VCaP (cell line): Measurements from ENCODE around the gene CDK6.

Source experiments
- H3K27ac ChIP-seq: fragments of 450-650 bp; 2 replicates; pipeline ENCODE4 v1.5.1; 2017
- CTCF ChIP-seq: fragments of 450-650 bp; conservative IDR thresholded peaks from 2 replicates; pipeline ENCODE4 v1.5.1; 2017; ENCODE audit warnings: mild to moderate bottlenecking, moderate library complexity

The CDK6 gene

GRCh38 chr7:92824901-92825480 is 11.4 kb downstream of the CDK6 start:
- H3K27ac ChIP-seq = no peak overlapping the region
- TF ChIP-seq CTCF = no peak

DNA sequence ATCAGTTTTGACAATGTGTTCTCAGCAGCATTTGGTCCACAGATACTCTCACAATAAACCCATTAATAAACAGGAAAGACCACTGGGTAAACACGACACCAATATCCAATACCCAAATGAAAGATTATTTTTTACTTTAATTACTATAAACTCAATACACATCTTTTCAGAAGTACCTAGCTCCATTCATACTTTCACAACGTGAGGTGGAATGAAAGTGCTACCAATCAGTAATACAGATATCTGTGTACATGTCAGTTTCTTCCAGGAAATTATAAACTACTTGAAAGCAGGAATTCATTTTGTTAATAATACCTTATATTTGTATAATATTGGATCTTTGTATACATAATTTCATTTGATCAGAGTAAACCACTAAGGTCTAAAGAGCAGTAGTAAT is 11.9 kb downstream of the CDK6 start:
- no peak overlapping the region for H3K27ac ChIP-seq
- no peak for TF ChIP-seq CTCF

- H3K27ac ChIP-seq = no peak overlapping the region
- TF ChIP-seq CTCF = no peak
These were observed 13.3 kb downstream of the CDK6 start for GRCh38 chr7:92823042-92823441.

GRCh38 chr7:92820191-92820590 is 16.2 kb downstream of the CDK6 start:
- no peak overlapping the region for H3K27ac ChIP-seq
- TF ChIP-seq CTCF = no peak

- TF ChIP-seq CTCF = no peak
- no peak overlapping the region for H3K27ac ChIP-seq
These were observed 19.0 kb downstream of the CDK6 start for GRCh38 chr7:92817398-92817797.

- no peak overlapping the region for H3K27ac ChIP-seq
- no peak for TF ChIP-seq CTCF
These were observed 21.0 kb downstream of the CDK6 start for GRCh38 chr7:92815412-92815811.

DNA sequence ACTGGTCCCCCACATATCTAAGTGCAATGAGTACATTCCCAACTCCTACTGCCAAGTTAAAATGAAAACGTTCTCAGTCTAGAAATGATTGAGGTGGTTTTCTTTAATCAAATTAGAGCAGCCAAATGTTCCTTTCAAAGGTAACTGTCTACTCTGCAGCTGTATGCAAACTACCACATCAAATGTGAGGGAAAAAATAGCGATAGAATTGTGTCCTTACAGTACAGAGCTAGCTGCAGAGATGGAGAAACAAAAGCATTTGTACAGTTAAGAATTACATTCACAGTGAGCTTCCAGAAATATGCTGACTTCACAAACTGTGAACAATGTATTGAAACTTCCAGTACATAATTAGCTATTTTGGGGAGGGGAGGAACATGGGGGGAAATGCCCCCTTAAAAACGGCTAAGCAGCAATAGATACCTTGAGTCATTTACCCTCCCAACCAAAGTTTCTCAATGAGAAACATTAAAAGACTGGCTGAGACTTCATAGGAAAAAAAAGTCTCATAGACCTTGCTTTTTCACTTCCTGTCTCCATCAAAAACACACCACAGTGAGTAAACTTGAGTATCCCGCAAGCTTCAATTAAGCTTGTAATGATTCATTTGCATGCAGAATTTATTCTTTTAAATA is 22.9 kb downstream of the CDK6 start:
- H3K27ac ChIP-seq = no peak overlapping the region
- TF ChIP-seq CTCF = no peak
